Thyroid gland (tissue), 4 donors: ENCODE results near the gene TMPRSS11B.

Source experiments
- POLR2A ChIP-seq, 2 donors: fragments of 450-650 bp; IDR thresholded peaks; one replicate each; pipeline ENCODE4 v1.6.1; 2017; ENCODE audit warnings: antibody characterized with exemption in 2 of 2, mild to moderate bottlenecking in 2 of 2, moderate library complexity in 1 of 2
- TF ChIP-seq, protein P1 (sequence below), 6 experiments: fragments of 200-600 bp in 3 of 6; fragments of 450-650 bp in 3 of 6; sonication (generic) in 3 of 6; IDR thresholded peaks; one replicate each; pipeline ENCODE4 v1.5.1; 2016 to 2019; ENCODE audit warnings: antibody characterized with exemption in 6 of 6, mild to moderate bottlenecking in 2 of 6, inconsistent platforms in 1 of 6, moderate library complexity in 1 of 6

DNA sequence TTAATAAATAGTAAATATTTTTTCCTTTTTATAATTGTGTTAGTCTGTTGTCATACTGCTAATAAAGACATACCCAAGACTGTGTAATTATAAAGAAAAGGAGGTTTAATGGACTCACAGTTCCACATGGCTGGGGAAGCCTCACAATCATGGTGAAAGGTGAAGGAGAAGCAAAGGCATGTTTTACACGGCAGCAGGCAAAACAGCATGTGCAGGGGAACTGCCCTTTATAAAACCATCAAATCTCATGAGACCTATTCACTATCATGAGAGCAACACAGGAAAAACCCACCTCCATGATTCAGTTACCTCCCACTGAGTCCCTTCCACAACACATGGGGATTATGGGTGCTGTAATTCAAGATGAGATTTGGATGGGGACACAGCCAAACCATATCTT, 45.8 kb upstream of the TMPRSS11B start:
- TF ChIP-seq, protein P1, sequence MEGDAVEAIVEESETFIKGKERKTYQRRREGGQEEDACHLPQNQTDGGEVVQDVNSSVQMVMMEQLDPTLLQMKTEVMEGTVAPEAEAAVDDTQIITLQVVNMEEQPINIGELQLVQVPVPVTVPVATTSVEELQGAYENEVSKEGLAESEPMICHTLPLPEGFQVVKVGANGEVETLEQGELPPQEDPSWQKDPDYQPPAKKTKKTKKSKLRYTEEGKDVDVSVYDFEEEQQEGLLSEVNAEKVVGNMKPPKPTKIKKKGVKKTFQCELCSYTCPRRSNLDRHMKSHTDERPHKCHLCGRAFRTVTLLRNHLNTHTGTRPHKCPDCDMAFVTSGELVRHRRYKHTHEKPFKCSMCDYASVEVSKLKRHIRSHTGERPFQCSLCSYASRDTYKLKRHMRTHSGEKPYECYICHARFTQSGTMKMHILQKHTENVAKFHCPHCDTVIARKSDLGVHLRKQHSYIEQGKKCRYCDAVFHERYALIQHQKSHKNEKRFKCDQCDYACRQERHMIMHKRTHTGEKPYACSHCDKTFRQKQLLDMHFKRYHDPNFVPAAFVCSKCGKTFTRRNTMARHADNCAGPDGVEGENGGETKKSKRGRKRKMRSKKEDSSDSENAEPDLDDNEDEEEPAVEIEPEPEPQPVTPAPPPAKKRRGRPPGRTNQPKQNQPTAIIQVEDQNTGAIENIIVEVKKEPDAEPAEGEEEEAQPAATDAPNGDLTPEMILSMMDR (IDR thresholded peaks at IDR 0.05): no peak
- no peak for TF ChIP-seq POLR2A (IDR thresholded peaks at IDR 0.05)
